MM.1S (cell line): ENCODE measurements around the gene SAFB.

Source experiments
- EZH2 ChIP-seq: fragments of 300-600 bp; sonication (generic); optimal IDR thresholded peaks from 2 replicates; pipeline ENCODE3; 2017; ENCODE audit warnings: low read depth, mild to moderate bottlenecking, antibody characterized with exemption, low read length, mixed read lengths
- EZH2phosphoT487 ChIP-seq: fragments of 300-600 bp; sonication (generic); IDR thresholded peaks from 2 replicates; pipeline ENCODE4 v1.6.1; 2018; ENCODE audit warnings: antibody characterized with exemption, low read length
- TF ChIP-seq, protein P1 (sequence below): fragments of 300-600 bp; sonication (generic); IDR thresholded peaks from 2 replicates; pipeline ENCODE4 v1.5.1; 2016; ENCODE audit warnings: antibody characterized with exemption, low read length, mixed read lengths

DNA sequence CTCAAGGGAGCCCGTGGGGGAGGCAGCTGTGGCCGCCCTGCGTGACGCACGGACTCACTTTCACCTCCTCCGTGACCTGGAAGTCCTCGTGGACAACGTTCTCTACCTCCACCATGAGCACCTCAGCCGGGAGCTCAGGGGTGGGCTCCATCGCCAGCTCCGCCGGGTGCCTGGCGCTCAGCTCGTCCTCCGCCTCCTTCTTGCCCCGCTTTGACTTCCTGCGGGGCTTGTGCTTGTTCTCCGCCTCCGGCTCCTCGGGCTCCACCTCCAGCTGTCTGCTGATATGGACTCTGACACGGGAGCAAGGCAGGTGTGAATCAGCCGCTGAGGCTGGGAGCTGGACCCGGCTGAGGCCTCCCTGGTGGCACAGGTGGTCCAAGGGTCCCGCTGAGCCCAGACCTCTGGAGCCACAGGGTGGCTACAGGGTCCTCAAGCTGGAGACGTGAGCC lies 88.9 kb downstream of the SAFB start:
- TF ChIP-seq, protein P1, sequence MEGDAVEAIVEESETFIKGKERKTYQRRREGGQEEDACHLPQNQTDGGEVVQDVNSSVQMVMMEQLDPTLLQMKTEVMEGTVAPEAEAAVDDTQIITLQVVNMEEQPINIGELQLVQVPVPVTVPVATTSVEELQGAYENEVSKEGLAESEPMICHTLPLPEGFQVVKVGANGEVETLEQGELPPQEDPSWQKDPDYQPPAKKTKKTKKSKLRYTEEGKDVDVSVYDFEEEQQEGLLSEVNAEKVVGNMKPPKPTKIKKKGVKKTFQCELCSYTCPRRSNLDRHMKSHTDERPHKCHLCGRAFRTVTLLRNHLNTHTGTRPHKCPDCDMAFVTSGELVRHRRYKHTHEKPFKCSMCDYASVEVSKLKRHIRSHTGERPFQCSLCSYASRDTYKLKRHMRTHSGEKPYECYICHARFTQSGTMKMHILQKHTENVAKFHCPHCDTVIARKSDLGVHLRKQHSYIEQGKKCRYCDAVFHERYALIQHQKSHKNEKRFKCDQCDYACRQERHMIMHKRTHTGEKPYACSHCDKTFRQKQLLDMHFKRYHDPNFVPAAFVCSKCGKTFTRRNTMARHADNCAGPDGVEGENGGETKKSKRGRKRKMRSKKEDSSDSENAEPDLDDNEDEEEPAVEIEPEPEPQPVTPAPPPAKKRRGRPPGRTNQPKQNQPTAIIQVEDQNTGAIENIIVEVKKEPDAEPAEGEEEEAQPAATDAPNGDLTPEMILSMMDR, result no peak
- no peak for TF ChIP-seq EZH2
- no peak for TF ChIP-seq EZH2phosphoT487
